DND-41 (cell line): ENCODE results near the gene ZNF391.
"Not testable (repeated sequence)": the region's sequence is repeated elsewhere in the genome, so short reads cannot be mapped to it uniquely, and the experiment has no call there.

Source experiments
- ATAC-seq: fragments of 200-7000 bp; cut with Tn5 transposase; 3 replicates; pipeline ENCODE4 v1.9.1; 2021; ENCODE audit warnings: low read depth; ENCODE audit not compliant: insufficient read depth
- DNase-seq: peaks from one replicate; pipeline ENCODE4 v3.0.0-alpha.2; 2020
- H2AFZ ChIP-seq: 2 replicates; pipeline ENCODE4 v1.6.0; 2012; ENCODE audit warnings: low read depth, low read length
- H3K27ac ChIP-seq: 2 replicates; pipeline ENCODE4 v1.5.1; 2012; ENCODE audit warnings: low read length, inconsistent platforms
- H3K27me3 ChIP-seq: fragments of 200-600 bp; sonication (generic); 2 replicates; pipeline ENCODE4 v1.6.0; 2012; ENCODE audit warnings: low read length, mild to moderate bottlenecking, inconsistent platforms; ENCODE audit not compliant: insufficient read depth, poor library complexity
- H3K36me3 ChIP-seq: 2 replicates; pipeline ENCODE4 v1.5.1; 2012; ENCODE audit warnings: low read length, inconsistent platforms; ENCODE audit not compliant: insufficient read depth
- H3K4me1 ChIP-seq: 2 replicates; pipeline ENCODE4 v1.5.1; 2012; ENCODE audit warnings: mild to moderate bottlenecking, low read length; ENCODE audit not compliant: insufficient read depth
- H3K4me2 ChIP-seq: 2 replicates; pipeline ENCODE4 v1.6.0; 2012; ENCODE audit warnings: mild to moderate bottlenecking, moderate library complexity, low read length, inconsistent platforms; ENCODE audit not compliant: insufficient read depth
- H3K4me3 ChIP-seq, 2 experiments: fragments of 200-600 bp in 1 of 2; shearing (Covaris generic) in 1 of 2; 2 replicates each; pipeline ENCODE4 v1.5.1; 2012 to 2016; ENCODE audit warnings: inconsistent platforms in 2 of 2, low read length in 2 of 2, mild to moderate bottlenecking in 2 of 2, low read depth in 1 of 2, moderate library complexity in 1 of 2
- H3K79me2 ChIP-seq: 2 replicates; pipeline ENCODE4 v1.6.0; 2012; ENCODE audit warnings: low read length, inconsistent platforms; ENCODE audit not compliant: insufficient read depth
- H3K9ac ChIP-seq: 2 replicates; pipeline ENCODE4 v1.6.0; 2012; ENCODE audit warnings: low read depth, mild to moderate bottlenecking, inconsistent platforms, low read length, moderate library complexity
- H3K9me3 ChIP-seq: 2 replicates; pipeline ENCODE4 v1.5.1; 2012; ENCODE audit warnings: low read length, moderate library complexity, mild to moderate bottlenecking, inconsistent platforms; ENCODE audit not compliant: insufficient read depth, severe bottlenecking
- H4K20me1 ChIP-seq: 2 replicates; pipeline ENCODE4 v1.6.0; 2012; ENCODE audit warnings: low read length; ENCODE audit not compliant: insufficient read depth
- EZH2 ChIP-seq: IDR thresholded peaks from 3 replicates; pipeline ENCODE4 v1.6.1; 2012; ENCODE audit warnings: borderline replicate concordance, low read depth, mild to moderate bottlenecking, moderate library complexity, low read length, inconsistent platforms; ENCODE audit not compliant: severe bottlenecking
- TF ChIP-seq, protein P1 (sequence below): IDR thresholded peaks from 2 replicates; pipeline ENCODE4 v1.5.1; 2012; ENCODE audit warnings: borderline replicate concordance, low read length, moderate library complexity, mild to moderate bottlenecking; ENCODE audit not compliant: poor library complexity, severe bottlenecking; ENCODE audit errors: extremely low read depth

ZNF391 gene

DNA sequence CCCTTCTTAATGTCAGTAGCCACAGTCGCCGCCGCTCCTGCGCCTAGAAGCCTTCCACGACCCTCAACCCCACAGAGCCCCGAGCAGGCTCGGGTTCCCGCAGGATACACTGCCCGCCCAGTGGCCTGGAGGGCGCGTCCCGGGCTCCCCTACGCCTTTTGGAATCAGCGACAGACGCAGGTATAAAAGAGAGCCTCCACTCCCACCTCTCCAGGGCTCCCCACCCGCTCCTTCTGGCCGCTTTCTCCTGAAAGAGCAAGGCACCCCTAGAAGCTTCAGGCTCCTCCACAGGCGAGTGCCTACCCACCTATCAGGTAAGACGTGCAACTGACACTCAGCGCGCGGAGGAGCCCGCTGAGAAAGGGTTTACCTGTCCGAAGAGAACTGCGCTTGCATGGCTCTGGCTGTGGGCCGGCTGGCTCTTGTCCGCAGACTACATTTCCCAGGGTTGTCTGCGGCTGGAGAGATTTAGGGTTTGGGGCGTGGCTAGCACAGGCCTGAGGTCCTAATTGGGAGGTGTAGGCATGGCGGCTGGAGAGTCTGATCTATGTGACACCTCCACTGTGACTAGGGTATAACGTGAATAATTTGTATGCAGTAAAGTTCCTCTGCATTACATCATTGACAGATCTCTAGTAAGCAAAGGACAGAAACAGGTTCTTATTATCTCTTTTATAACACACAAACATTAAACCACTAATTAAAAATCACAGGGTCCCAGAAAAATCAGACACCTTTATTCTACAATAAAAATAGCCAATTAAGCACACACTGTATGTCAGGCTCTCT is 13.5 kb upstream of the ZNF391 start:
- Histone ChIP-seq H3K4me1 (peaks cover 6% of the 10 kb centered on the region; the same call in 1 of the 2 replicates), H3K27ac (no peak overlapping the region), H3K9me3 (no peaks in the 10 kb centered on the region), H2AFZ (peak overlapping the region; percentile 62), H3K9ac (no peak overlapping the region), H4K20me1 (no peaks in the 10 kb centered on the region), H3K36me3 (no peaks in the 10 kb centered on the region), H3K4me2 (peak overlapping the region; percentile 56; the same call in 1 of the 2 replicates), H3K27me3 (no peaks in the 10 kb centered on the region), H3K79me2 (no peaks in the 10 kb centered on the region), H3K4me3 (no peak overlapping the region)
- DNase-seq (no peak), ATAC-seq (no peak)
- TF ChIP-seq, protein P1, sequence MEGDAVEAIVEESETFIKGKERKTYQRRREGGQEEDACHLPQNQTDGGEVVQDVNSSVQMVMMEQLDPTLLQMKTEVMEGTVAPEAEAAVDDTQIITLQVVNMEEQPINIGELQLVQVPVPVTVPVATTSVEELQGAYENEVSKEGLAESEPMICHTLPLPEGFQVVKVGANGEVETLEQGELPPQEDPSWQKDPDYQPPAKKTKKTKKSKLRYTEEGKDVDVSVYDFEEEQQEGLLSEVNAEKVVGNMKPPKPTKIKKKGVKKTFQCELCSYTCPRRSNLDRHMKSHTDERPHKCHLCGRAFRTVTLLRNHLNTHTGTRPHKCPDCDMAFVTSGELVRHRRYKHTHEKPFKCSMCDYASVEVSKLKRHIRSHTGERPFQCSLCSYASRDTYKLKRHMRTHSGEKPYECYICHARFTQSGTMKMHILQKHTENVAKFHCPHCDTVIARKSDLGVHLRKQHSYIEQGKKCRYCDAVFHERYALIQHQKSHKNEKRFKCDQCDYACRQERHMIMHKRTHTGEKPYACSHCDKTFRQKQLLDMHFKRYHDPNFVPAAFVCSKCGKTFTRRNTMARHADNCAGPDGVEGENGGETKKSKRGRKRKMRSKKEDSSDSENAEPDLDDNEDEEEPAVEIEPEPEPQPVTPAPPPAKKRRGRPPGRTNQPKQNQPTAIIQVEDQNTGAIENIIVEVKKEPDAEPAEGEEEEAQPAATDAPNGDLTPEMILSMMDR: no peak
- TF ChIP-seq EZH2: no peak

DNA sequence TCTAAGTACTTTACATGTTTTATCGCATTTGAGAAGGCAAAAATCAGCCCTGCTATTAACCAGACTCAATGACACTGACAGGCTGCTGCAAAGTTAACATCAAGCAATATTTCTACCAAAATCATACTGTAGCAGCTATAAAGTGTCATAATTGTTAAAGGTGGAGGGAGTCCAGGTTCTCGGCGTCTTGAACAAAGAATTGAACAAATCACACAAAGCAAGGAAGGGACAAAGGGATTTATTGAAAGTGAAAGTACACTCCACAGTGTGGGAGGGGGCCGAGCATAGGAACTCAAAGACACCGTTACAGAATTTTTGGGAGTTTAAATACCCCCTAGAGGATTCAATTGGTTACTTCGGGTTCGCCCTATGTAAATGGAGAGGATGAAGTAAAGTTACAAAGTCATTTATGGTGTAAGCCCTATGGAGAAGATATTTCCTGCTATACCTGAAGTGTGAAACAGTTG is 12.9 kb upstream of the ZNF391 start:
- Histone ChIP-seq H3K9ac (no peak overlapping the region), H3K27me3 (no peaks in the 10 kb centered on the region), H4K20me1 (no peaks in the 10 kb centered on the region), H3K79me2 (no peaks in the 10 kb centered on the region), H3K9me3 (no peaks in the 10 kb centered on the region), H3K4me1 (peaks cover 6% of the 10 kb centered on the region; the same call in 1 of the 2 replicates), H3K4me2 (peak overlapping the region; percentile 56; the same call in 1 of the 2 replicates), H2AFZ (peak overlapping the region; percentile 62), H3K36me3 (no peaks in the 10 kb centered on the region), H3K4me3 (no peak overlapping the region), H3K27ac (no peak overlapping the region)
- DNase-seq (peak; percentile 45), ATAC-seq (peak; percentile 73)
- TF ChIP-seq EZH2: no peak
- TF ChIP-seq, protein P1: peak; percentile 34

DNA sequence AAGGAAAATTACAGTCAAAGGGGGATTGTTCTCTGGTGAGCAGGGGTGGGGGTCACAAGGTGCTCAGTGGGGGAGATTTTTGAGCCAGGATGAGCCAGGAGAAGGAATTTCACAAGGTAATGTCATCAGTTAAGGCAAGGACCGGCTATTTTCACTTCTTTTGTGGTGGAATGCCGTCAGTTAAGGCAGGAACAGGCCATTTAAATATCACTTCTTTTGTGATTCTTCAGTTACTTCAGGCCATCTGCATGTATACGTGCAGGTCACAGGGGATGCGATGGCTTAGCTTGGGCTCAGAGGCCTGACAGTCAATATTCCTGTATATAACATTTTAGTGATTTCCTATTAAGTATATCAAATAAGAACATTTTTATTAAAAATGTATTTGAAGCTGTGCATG is 10.2 kb upstream of the ZNF391 start:
- not testable (repeated sequence) for H3K27ac ChIP-seq, H3K79me2 ChIP-seq, DNase-seq, ATAC-seq, H3K27me3 ChIP-seq, H4K20me1 ChIP-seq, H3K4me3 ChIP-seq, H3K9me3 ChIP-seq, H3K36me3 ChIP-seq, H3K4me2 ChIP-seq, H3K9ac ChIP-seq, H2AFZ ChIP-seq, H3K4me1 ChIP-seq

DNA sequence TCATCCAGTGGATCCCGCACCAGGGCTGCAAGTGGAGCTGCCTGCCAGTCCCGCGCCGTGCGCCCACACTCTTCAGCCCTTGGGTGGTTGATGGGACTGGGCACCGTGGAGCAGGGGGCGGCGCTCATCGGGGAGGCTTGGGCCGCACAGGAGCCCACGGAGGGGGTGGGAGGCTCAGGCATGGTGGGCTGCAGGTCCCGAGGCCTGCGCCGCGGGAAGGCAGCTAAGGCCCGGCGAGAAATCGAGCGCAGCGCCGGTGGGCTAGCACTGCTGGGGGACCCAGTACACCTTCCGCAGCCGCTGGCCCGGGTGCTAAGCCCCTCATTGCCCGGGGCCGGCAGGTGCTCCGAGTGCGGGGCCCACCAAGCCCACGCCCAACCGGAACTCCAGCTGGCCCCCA is 7.6 kb upstream of the ZNF391 start:
- not testable (repeated sequence) for H4K20me1 ChIP-seq, DNase-seq, H3K79me2 ChIP-seq, H3K27me3 ChIP-seq, ATAC-seq, H3K4me3 ChIP-seq, H3K9ac ChIP-seq, H2AFZ ChIP-seq, H3K9me3 ChIP-seq, H3K36me3 ChIP-seq, H3K4me2 ChIP-seq, H3K27ac ChIP-seq, H3K4me1 ChIP-seq
